Tibial nerve (tissue), 4 donors: ENCODE measurements around the gene FOXE3. TPM values are rescaled to one million over a fixed set of nuclear protein-coding genes. Genes with fewer than 3 reads are reported as not detected.

Experiments
- DNase-seq, 2 donors: peaks; one replicate each; pipeline ENCODE4 v3.0.0-alpha.2; 2019; ENCODE audit warnings: low spot score in 2 of 2
- H3K27ac ChIP-seq, 4 donors: fragments of 200-600 bp; sonication (generic) in 3 of 4; one replicate each; pipeline ENCODE4 v1.5.1; 2017 to 2019; ENCODE audit warnings: mild to moderate bottlenecking in 1 of 4
- H3K27me3 ChIP-seq, 2 donors: fragments of 200-600 bp; sonication (generic) in 1 of 2; one replicate each; pipeline versions ENCODE4 v1.5.1 to v1.6.0; 2017 to 2019
- H3K36me3 ChIP-seq, 3 donors: fragments of 200-600 bp; sonication (generic); one replicate each; pipeline ENCODE4 v1.5.1; 2018 to 2019
- H3K4me1 ChIP-seq, 4 donors: fragments of 200-600 bp; sonication (generic) in 3 of 4; one replicate each; pipeline ENCODE4 v1.5.1; 2017 to 2019
- H3K4me3 ChIP-seq, 4 donors: fragments of 200-600 bp; sonication (generic) in 3 of 4; one replicate each; pipeline ENCODE4 v1.5.1; 2017 to 2019; ENCODE audit warnings: mild to moderate bottlenecking in 1 of 4, moderate library complexity in 1 of 4
- H3K9me3 ChIP-seq, 4 donors: fragments of 200-600 bp; sonication (generic) in 3 of 4; one replicate each; pipeline ENCODE4 v1.5.1; 2017 to 2019
- CTCF ChIP-seq, 5 experiments: fragments of 200-600 bp in 3 of 5; fragments of 450-650 bp in 2 of 5; sonication (generic) in 3 of 5; IDR thresholded peaks; one replicate each; pipeline ENCODE4 v1.5.1; 2016 to 2019; ENCODE audit warnings: antibody characterized with exemption in 5 of 5, mild to moderate bottlenecking in 3 of 5, moderate library complexity in 2 of 5
- EP300 ChIP-seq, 2 donors: sonication (generic); formaldehyde crosslinking; IDR thresholded peaks; one replicate each; pipeline ENCODE4 v1.6.1; 2017; ENCODE audit warnings: antibody characterized with exemption in 2 of 2, mild to moderate bottlenecking in 1 of 2
- POLR2A ChIP-seq, 2 donors: fragments of 450-650 bp; IDR thresholded peaks; one replicate each; pipeline ENCODE4 v1.6.1; 2017; ENCODE audit warnings: antibody characterized with exemption in 2 of 2, mild to moderate bottlenecking in 2 of 2, moderate library complexity in 2 of 2
- WGBS, 2 donors: methylation state at CpG; one replicate each; pipeline ENCODE4 v1.1.5; 2018; 5-methylcytosine and 5-hydroxymethylcytosine counted together
- total RNA-seq, 4 donors: library from RNA; depleted of rRNA; stranded (reverse); fragments of >200 nt; gene quantifications; one replicate each; pipeline ENCODE4 v1.1.0, GENCODE V29; 2016

Gene FOXE3
- total RNA-seq, 4 donors from 2014 or later = 0.21 to 0.98 TPM; not detected in 2

- Histone ChIP-seq H3K27me3 (peaks cover 0 to 37% of the 10 kb centered on the region in 2 donors), H3K9me3 (no peaks in the 10 kb centered on the region), H3K27ac (no peak overlapping the region), H3K4me3 (no peak overlapping the region), H3K4me1 (peaks cover 0 to 14% (median 0%) of the 10 kb centered on the region in 4 donors), H3K36me3 (no peaks in the 10 kb centered on the region)
- whole genome bisulfite sequencing, 2 donors = 87 to 93% methylated on average over 4 of the region's 4 CpGs
- no peak for DNase-seq
- TF ChIP-seq EP300 (IDR thresholded peaks at IDR 0.05) (no peak), POLR2A (IDR thresholded peaks at IDR 0.05) (no peak), CTCF (IDR thresholded peaks at IDR 0.05) (no peak)
These were observed 4.5 kb downstream of the FOXE3 start for GRCh38 chr1:47420547-47420946.

GRCh38 chr1:47423872-47424271 lies 7.8 kb downstream of the FOXE3 start:
- no peak for TF ChIP-seq CTCF (IDR thresholded peaks at IDR 0.05)
- TF ChIP-seq POLR2A (IDR thresholded peaks at IDR 0.05) = no peak
- no peak for TF ChIP-seq EP300 (IDR thresholded peaks at IDR 0.05)
- Histone ChIP-seq H3K36me3 (no peaks in the 10 kb centered on the region), H3K4me3 (no peak overlapping the region), H3K4me1 (peaks cover 0 to 6% (median 0%) of the 10 kb centered on the region in 4 donors), H3K27ac (no peak overlapping the region), H3K9me3 (no peaks in the 10 kb centered on the region), H3K27me3 (peaks cover 0 to 14% of the 10 kb centered on the region in 2 donors)
- no peak for DNase-seq
- 48 to 51% methylated on average over 2 of the region's 2 CpGs for WGBS, 2 donors

GRCh38 chr1:47424336-47424982 lies 8.4 kb downstream of the FOXE3 start:
- no peak overlapping the region for H3K27ac ChIP-seq
- H3K4me1 ChIP-seq = peaks cover 0 to 6% (median 0%) of the 10 kb centered on the region in 4 donors
- peaks cover 0 to 8% of the 10 kb centered on the region in 2 donors for H3K27me3 ChIP-seq
- H3K9me3 ChIP-seq = no peaks in the 10 kb centered on the region
- peak; percentile 49 to 66 (median 64) for TF ChIP-seq CTCF (IDR thresholded peaks at IDR 0.05)
- no peak for TF ChIP-seq POLR2A (IDR thresholded peaks at IDR 0.05)
- no peak for TF ChIP-seq EP300 (IDR thresholded peaks at IDR 0.05)
- no peak for DNase-seq
- H3K36me3 ChIP-seq = no peaks in the 10 kb centered on the region
- 9 to 10% methylated on average over 6 of the region's 6 CpGs for WGBS, 2 donors
- no peak overlapping the region for H3K4me3 ChIP-seq

- peaks cover 0 to 57% of the 10 kb centered on the region in 2 donors for H3K27me3 ChIP-seq
- WGBS, 2 donors = 78 to 92% methylated on average over 1 of the region's 1 CpG
- peaks cover 0 to 51% (median 34%) of the 10 kb centered on the region in 4 donors for H3K4me1 ChIP-seq
- H3K9me3 ChIP-seq = no peaks in the 10 kb centered on the region
- TF ChIP-seq EP300 (IDR thresholded peaks at IDR 0.05) = no peak
- peak overlapping the region in 2 of 4 donors; percentile 39 to 71 for H3K27ac ChIP-seq
- H3K4me3 ChIP-seq = peak overlapping the region in 1 of 4 donors; percentile 79
- no peaks in the 10 kb centered on the region for H3K36me3 ChIP-seq
- no peak for DNase-seq
These were observed 15.4 kb downstream of the FOXE3 start for GRCh38 chr1:47431534-47431933.

GRCh38 chr1:47432071-47433036 lies 16.3 kb downstream of the FOXE3 start:
- no peak for TF ChIP-seq POLR2A (IDR thresholded peaks at IDR 0.05)
- TF ChIP-seq CTCF (IDR thresholded peaks at IDR 0.05) = peak; percentile 41 to 86 (median 62)
- peak in 1 of 2 donors; percentile 23 for TF ChIP-seq EP300 (IDR thresholded peaks at IDR 0.05)
- Histone ChIP-seq H3K4me1 (peaks cover 0 to 60% (median 39%) of the 10 kb centered on the region in 4 donors), H3K4me3 (peak overlapping the region; percentile 16 to 79 (median 23)), H3K27me3 (peaks cover 0 to 60% of the 10 kb centered on the region in 2 donors), H3K9me3 (no peaks in the 10 kb centered on the region), H3K27ac (peak overlapping the region in 2 of 4 donors; percentile 39 to 71), H3K36me3 (no peaks in the 10 kb centered on the region)
- DNase-seq = peak; percentile 80 to 94
- 34 to 36% methylated on average over 30 to 32 of the region's 32 CpGs for WGBS, 2 donors
